MM.1S (cell line): ENCODE data around the gene MGST3.

Experiments used
- EZH2 ChIP-seq: fragments of 300-600 bp; sonication (generic); optimal IDR thresholded peaks from 2 replicates; pipeline ENCODE3; 2017; ENCODE audit warnings: low read depth, mild to moderate bottlenecking, antibody characterized with exemption, low read length, mixed read lengths
- EZH2phosphoT487 ChIP-seq: fragments of 300-600 bp; sonication (generic); IDR thresholded peaks from 2 replicates; pipeline ENCODE4 v1.6.1; 2018; ENCODE audit warnings: antibody characterized with exemption, low read length
- TF ChIP-seq, protein P1 (sequence below): fragments of 300-600 bp; sonication (generic); IDR thresholded peaks from 2 replicates; pipeline ENCODE4 v1.5.1; 2016; ENCODE audit warnings: antibody characterized with exemption, low read length, mixed read lengths

- TF ChIP-seq, protein P1, sequence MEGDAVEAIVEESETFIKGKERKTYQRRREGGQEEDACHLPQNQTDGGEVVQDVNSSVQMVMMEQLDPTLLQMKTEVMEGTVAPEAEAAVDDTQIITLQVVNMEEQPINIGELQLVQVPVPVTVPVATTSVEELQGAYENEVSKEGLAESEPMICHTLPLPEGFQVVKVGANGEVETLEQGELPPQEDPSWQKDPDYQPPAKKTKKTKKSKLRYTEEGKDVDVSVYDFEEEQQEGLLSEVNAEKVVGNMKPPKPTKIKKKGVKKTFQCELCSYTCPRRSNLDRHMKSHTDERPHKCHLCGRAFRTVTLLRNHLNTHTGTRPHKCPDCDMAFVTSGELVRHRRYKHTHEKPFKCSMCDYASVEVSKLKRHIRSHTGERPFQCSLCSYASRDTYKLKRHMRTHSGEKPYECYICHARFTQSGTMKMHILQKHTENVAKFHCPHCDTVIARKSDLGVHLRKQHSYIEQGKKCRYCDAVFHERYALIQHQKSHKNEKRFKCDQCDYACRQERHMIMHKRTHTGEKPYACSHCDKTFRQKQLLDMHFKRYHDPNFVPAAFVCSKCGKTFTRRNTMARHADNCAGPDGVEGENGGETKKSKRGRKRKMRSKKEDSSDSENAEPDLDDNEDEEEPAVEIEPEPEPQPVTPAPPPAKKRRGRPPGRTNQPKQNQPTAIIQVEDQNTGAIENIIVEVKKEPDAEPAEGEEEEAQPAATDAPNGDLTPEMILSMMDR = no peak
- TF ChIP-seq EZH2phosphoT487 (no peak), EZH2 (no peak)
These were observed 66.5 kb downstream of the MGST3 start for GRCh38 chr1:165697491-165697880.
